GM20431 (cell line): Measurements from ENCODE around the gene PLEKHJ1.

Source experiments
- in situ Hi-C: fragments of 300-500 bp; cut with MseI, MboI; formaldehyde crosslinking; loops from one replicate; pipeline ENCODE4 v1.15.0; 2020; ENCODE audit warnings: low sequenced_read_pairs; ENCODE audit not compliant: unreplicated experiment

PLEKHJ1 gene

DNA sequence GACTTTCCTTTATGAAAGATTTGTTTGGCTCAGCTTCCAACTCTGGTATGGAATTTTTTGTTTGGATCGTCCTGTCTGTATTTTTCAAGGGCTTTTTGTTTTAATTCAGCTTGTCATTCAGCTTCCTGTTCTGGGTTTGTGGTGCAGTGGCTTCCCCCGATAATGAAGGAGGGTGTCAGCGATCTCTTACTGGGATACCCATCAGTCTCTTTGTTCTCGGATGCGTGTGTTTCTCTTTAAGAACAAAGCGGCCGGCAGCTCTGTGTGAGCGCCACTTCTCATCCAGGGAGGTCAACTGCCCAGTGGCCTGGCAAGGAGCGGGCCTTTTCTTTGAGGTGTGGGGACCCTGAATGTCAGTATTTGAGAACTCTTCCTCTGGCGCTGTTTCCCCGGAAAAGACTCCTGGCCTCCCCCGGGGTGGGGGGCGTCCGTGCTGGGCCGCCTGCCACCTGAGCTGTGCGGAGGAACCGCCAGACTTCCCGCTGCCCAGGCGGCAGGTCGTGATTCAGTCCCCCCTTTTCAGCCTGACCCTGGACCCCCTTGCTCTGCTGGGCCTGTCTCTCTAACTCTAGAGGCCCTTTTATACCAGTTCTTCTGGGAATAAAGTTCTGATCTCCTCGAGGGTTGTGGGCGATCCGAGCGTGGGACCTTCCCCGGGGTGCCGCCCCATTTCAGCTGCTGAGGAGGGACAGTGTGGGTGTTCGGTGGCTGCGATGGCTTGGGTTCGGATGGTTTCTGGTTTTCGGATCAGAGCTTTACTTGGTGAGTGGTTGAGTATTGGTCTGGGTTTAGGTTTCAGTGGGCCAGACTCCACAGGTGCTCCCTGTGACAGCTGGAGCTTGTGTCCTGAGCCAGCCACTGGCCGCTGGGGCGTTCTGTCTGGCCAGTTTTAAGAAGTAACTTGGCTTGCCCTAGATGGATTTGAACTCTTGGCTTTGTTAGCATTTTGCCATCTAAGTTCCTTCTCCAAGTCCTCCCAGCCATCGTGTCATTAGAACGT is 3.9 kb upstream of the PLEKHJ1 start:
- in situ Hi-C loops, result no loop called here

DNA sequence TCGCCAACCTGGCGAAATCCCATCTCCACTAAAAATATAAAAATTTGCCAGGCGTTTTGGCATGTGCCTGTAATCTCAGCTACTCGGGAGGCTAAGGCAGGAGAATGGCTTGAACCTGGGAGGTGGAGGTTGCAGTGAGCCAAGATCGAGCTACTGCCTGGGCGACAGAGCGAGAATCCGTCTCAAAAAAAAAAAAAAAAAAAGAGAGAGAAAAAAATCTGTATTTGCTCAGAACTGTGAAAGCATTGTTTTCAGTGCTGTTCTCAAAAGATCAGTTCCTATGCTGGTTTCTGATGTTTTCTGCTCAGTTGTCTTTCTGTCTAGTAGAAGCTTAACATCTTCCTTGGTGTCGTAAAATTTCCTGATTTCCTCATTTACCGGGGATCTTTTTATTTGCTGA is 3.0 kb upstream of the PLEKHJ1 start:
- in situ Hi-C loops, result no loop called here

GRCh38 chr19:2237869-2238153 is 1.7 kb upstream of the PLEKHJ1 start:
- in situ Hi-C loops, result no loop called here

- in situ Hi-C loops, result no loop called here
Measured at GRCh38 chr19:2237051-2237868, 1.1 kb upstream of the PLEKHJ1 start.

DNA sequence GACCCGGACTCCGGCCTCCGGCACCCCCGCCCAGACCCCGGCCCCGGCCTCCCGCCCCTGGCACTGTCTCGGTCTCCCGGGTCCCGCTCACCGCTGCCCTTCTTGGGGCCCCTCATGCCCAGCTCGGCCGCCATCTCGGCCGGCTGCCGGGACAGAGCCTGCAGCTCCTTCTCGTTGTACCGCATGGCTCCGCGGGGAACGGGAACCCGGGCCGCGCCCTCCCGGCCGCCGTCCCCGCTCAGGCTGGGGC is 140 bp downstream of the PLEKHJ1 start:
- in situ Hi-C loops, result no loop called here

DNA sequence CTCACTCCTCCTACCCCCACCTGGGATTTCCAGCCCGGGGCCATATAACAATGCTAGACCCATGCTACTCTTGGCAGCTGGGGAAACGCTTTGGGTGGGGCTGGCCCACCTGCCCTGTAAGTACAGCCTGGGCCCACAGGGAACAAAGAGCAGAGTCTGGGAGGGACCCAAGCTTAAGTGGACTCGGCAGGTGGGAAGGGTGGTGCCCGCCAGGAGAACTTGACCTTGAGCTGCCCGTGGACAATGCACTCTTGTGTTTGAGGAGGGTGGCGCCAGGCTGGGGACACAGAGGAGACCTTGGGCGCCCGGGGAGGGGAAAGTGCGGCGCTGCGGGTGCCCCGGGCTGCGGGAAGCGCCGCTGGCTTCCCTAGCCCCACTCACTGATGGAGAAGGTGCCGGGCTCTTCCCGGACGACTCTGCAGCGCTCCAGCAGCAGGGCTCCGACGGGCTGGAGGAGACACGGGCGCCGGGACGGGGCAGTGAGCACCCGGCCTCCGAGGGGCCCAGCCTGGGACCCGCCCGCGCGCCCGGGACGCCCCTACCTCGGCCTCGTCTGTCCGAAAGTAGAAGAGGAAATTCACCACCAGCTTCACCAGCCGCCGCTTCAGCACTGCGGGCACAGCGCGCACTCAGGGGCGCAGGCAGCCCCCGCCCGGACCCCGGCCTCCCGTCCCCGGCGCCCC is 607 bp downstream of the PLEKHJ1 start:
- in situ Hi-C loops, result no loop called here

GRCh38 chr19:2234996-2235380 is 1.1 kb downstream of the PLEKHJ1 start:
- in situ Hi-C loops, result no loop called here

- in situ Hi-C loops, result no loop called here
Measured at GRCh38 chr19:2233601-2234280, 2.4 kb downstream of the PLEKHJ1 start.

- in situ Hi-C loops, result no loop called here
Measured at GRCh38 chr19:2232286-2233151, 3.6 kb downstream of the PLEKHJ1 start.

DNA sequence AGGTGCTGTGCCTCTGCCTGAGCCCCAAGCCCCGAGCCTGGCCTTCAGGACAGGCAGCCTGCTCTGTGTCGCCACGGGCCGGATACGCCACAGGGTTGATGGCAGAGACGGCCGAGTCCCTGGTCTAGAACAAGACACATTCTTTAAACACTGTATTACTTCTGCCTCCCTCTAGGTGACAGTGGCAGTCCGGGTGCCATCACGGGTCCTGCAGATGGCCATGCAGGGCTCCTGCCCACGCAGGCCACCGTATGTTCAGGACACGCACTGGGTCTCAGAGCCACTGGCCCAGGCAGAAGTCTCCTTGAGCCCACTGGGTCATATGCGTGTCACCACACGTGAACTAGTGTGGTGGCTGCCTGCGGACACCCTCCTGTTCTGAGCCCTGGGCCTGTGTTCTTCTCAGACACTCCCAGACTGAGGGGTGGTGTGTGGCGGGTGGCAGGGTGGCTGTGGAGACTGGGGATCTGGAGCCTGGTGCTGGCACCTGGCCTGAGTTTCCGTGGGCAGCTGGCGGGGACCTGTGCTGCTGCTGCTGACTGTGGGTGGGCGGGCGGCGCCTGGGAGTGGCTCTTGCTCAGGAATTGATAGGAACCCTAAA is 4.4 kb downstream of the PLEKHJ1 start:
- in situ Hi-C loops, result no loop called here

- in situ Hi-C loops, result no loop called here
Measured at GRCh38 chr19:2230807-2231533, 5.2 kb downstream of the PLEKHJ1 start.

GRCh38 chr19:2230033-2230531 is 6.0 kb downstream of the PLEKHJ1 start:
- in situ Hi-C loops, result no loop called here

GRCh38 chr19:2229103-2230032 is 6.8 kb downstream of the PLEKHJ1 start:
- in situ Hi-C loops, result no loop called here

GRCh38 chr19:2228157-2229030 is 7.7 kb downstream of the PLEKHJ1 start:
- in situ Hi-C loops, result no loop called here

- in situ Hi-C loops, result no loop called here
Measured at GRCh38 chr19:2227415-2228156, 8.5 kb downstream of the PLEKHJ1 start.
